Measurements from ENCODE around the gene PANX2. TPM values are rescaled to one million over a fixed set of nuclear protein-coding genes. Genes with fewer than 3 reads are reported as not detected.

PANX2 gene
- total RNA-seq, 1 experiment from 2014 or later: 9.4 TPM

DNA sequence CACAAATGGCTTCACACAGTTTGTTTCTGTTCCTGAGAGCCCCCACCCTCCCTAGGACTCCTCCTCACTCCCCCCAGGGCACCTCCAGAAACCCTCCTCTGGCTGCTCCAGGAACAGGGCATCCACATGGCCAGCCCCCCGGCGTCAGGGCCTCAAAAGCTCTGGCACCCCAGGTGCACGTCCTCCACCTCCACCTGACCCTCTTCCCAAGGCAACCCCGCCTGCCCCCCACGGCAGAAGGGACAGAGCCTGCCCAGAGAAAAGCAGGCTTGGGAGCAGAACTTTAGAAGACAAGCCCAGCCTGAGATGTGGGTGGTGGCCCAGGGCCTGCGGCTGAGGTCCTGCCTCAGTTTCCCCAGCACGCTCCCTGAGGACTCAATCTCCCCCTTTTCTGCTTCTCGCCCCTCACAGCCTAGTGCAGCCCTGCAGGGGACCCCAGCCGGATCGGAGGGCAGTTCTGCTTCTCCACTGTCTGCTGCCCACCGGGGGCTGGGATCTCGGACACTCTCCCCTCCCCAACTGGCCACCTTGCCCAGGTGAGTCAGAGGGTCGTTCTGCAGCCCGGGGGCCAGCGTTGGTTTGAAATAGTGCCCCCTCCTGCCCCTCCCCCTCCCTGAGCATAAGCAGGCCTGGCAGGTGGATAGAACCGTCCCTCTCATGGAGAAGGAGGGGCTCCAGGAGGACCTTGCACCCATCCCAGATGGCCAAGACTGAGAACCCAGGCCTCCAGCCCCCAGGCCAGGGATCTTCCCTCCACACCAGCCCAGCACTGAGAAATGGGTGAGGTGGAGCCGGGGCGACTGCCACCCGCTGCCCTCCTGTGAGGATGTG lies 12.8 kb downstream of the PANX2 start:
- ChIA-PET POLR2A (ENCODE audit: unreplicated experiment) (no interaction called here), CTCF (no interaction called here)
- Histone ChIP-seq H3F3A (ENCODE audit: low read length, unreplicated experiment) (no peaks in the 10 kb centered on the region), H2AFZ (ENCODE audit: low read length) (no peak overlapping the region), H3K4me2 (ENCODE audit: low read length) (no peak overlapping the region), H3K27ac (ENCODE audit: low read length) (no peak overlapping the region), H3K9ac (ENCODE audit: low read length) (no peak overlapping the region), H3K79me2 (ENCODE audit: low read length) (peaks cover 21% of the 10 kb centered on the region), H3K4me3 (ENCODE audit: low read length) (no peak overlapping the region), H3K4me1 (ENCODE audit: insufficient read depth, low read length) (peaks cover 11% of the 10 kb centered on the region), H4K20me1 (ENCODE audit: low read length) (no peaks in the 10 kb centered on the region), H3K36me3 (ENCODE audit: low read depth, low read length) (no peaks in the 10 kb centered on the region), H3K9me3 (ENCODE audit: low read length) (no peaks in the 10 kb centered on the region), H3K27me3 (ENCODE audit: low read length) (no peaks in the 10 kb centered on the region), H3K9me2 (replicated peaks; ENCODE audit: low read length) (no peaks in the 10 kb centered on the region)
- DNase-seq (no peak), ATAC-seq (no peak)
- BruUV-seq (replicated peaks): no TSS peak
- no peak for TF ChIP-seq EZH2phosphoT487 (IDR thresholded peaks at IDR 0.05; ENCODE audit: borderline replicate concordance, low read length)
- no peak for TF ChIP-seq EZH2 (IDR thresholded peaks at IDR 0.05; ENCODE audit: low read length, unreplicated experiment)
- no peak for TF ChIP-seq CTCF (conservative IDR thresholded peaks at IDR 0.05; ENCODE audit: low read depth, low read length)
- intact Hi-C loops (cut with micrococcal nuclease): no loop called here

GRCh38 chr22:50184004-50184901 lies 13.7 kb downstream of the PANX2 start:
- no peaks in the 10 kb centered on the region for H3K9me2 ChIP-seq (replicated peaks; ENCODE audit: low read length)
- H2AFZ ChIP-seq (ENCODE audit: low read length): no peak overlapping the region
- H4K20me1 ChIP-seq (ENCODE audit: low read length): no peaks in the 10 kb centered on the region
- no peaks in the 10 kb centered on the region for H3K36me3 ChIP-seq (ENCODE audit: low read depth, low read length)
- no peak for TF ChIP-seq EZH2 (IDR thresholded peaks at IDR 0.05; ENCODE audit: low read length, unreplicated experiment)
- TF ChIP-seq EZH2phosphoT487 (IDR thresholded peaks at IDR 0.05; ENCODE audit: borderline replicate concordance, low read length): no peak
- no peak for TF ChIP-seq CTCF (conservative IDR thresholded peaks at IDR 0.05; ENCODE audit: low read depth, low read length)
- no peak overlapping the region for H3K4me3 ChIP-seq (ENCODE audit: low read length)
- H3K79me2 ChIP-seq (ENCODE audit: low read length): peaks cover 30% of the 10 kb centered on the region
- ChIA-PET POLR2A (ENCODE audit: unreplicated experiment) (no interaction called here), CTCF (no interaction called here)
- no peak overlapping the region for H3K27ac ChIP-seq (ENCODE audit: low read length)
- no peaks in the 10 kb centered on the region for H3K27me3 ChIP-seq (ENCODE audit: low read length)
- intact Hi-C loops (cut with micrococcal nuclease): no loop called here
- H3K4me1 ChIP-seq (ENCODE audit: insufficient read depth, low read length): peaks cover 16% of the 10 kb centered on the region
- peak; percentile 13 for DNase-seq
- H3F3A ChIP-seq (ENCODE audit: low read length, unreplicated experiment): no peaks in the 10 kb centered on the region
- BruUV-seq (replicated peaks): no TSS peak
- no peak overlapping the region for H3K9ac ChIP-seq (ENCODE audit: low read length)
- ATAC-seq: no peak
- no peaks in the 10 kb centered on the region for H3K9me3 ChIP-seq (ENCODE audit: low read length)
- H3K4me2 ChIP-seq (ENCODE audit: low read length): no peak overlapping the region
